Fibroblast of the conjunctiva (primary cell): Measurements from ENCODE around the gene NDUFB4.
"Not testable (repeated sequence)": the region's sequence is repeated elsewhere in the genome, so short reads cannot be mapped to it uniquely, and the experiment has no call there.

ENCODE experiments used
- DNase-seq: peaks from one replicate; pipeline ENCODE4 v3.0.0-alpha.2; 2010; ENCODE audit warnings: low read depth

NDUFB4 gene

DNA sequence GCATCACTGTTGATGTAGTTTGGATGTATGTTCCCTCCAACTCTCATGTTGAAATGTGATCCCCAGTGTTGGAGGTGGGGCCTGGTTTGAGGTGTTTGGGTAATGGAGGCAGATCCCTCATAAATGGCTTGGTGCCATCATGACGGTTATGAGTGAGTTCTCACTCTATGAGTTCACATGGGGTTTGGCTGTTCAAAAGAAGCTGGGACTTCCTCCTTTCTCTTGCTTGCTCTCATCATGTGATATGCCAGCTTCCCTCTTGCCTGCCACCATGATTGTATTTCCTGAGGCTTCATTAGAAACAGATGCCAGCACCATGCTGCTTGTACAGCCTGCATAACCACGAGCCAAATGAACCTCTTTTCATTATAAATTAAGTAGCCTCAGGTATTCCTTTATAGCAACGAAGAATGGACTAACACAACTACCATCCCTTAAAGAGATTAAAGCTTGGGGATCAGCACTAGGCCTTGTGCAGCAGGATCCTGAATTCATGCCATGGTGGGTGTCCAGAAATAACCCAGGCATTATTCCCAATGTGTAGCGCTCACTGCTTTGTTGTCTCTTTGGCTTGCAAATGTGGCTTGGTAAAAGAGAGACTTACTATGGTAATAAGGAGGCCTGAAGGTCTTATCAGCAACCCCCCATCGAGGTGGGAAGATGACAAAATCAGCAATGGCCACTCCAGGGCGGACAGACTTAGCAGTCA lies 41.9 kb downstream of the NDUFB4 start:
- no peak for DNase-seq

DNA sequence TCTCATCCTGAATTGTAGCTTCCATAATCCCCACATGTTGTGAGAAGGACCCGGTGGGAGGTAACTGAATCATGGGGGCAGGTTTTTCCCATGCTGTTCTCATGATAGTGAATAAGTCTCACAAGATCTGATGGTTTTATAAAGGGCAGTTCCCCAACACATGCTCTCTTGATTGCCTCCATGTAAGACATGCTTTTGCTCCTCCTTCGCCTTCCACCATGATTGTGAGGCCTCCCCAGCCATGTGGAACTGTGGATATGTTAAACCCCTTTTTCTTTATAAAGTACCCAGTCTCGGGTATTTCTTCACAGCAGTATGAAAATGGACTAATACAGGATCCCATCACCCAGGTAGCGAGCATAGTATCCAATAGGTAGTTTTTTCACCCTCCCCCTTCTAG lies 42.7 kb downstream of the NDUFB4 start:
- DNase-seq = not testable (repeated sequence)

DNA sequence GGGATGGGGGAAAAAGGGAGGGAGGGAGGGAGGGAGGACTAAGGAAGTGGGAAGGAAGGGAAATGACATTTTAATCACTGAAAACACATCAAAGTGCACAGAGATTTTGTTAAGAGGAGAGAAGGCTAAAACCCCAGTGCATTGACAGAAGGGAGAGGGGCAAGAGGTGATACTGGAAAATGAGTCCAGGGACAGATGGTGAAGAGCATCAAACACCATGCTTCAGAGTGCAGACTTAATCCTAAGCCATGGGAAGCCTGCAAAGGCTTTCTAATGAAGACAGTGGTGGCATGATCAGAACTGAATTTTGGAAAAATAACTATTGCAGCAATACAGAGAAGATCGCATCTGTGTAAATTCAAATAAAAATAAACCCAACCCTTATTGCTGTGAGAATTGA lies 44.1 kb downstream of the NDUFB4 start:
- no peak for DNase-seq

DNA sequence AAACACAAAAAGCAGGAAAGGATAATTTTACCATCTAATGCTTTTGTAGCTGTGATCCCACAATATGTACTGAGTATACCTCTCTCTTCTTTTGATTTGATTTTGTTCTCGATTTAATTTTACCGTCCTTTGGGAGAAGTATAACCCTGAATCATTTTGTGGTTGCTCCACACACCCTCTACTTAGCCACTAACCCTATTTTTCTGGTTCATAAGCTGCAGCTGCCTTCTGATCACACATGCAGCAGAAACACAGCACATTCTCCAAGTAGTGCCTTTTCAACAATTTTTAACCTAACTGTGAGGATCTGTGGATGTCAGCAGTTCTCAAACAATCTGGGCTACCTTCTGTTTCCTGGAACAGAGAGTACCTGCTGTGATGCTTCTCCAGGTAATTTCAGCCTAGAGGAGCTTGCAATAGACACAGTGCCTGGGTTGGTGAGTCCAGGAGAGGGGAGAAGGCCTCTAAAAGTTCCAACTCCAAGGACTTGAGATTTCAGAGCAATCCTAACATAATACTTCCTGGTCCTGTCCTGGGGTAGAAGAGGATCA lies 45.6 kb downstream of the NDUFB4 start:
- no peak for DNase-seq

GRCh38 chr3:120642368-120642948 lies 46.3 kb downstream of the NDUFB4 start:
- DNase-seq = no peak

DNA sequence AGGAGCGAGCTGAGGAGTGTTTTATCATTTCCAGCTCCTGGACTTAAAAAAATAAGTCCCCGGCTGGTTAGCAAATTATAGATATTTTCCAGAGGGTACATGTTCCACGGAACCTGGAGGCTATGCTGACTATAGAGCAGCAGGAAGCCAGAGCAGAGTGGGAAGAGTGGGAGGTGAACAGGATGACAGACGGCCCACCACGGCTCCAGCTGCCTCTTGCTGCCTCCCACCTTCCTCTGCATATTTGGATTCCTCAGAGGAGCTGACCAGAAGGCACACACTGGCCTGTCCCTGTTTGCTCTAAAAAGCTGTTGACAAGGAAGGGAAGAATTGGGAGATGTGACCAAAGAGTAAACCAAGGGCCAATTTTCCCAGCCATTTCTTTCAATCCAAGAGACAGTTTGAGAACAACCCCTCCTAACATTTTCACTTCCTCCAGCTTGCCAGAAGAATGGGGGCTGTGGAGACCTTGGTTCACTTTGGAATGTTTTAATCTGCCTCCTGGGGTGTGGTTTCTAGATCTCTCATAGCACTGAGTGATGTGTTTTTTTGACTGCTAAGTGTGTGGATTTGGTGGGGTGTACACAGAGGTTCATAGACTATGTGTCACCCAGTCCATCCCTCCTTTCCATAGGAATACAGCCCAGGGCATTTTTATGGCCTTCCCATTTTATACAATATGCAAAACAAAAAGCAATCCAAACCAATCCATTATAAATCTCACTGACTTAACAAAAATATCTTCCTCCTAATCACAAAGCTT lies 49.1 kb downstream of the NDUFB4 start:
- no peak for DNase-seq

DNA sequence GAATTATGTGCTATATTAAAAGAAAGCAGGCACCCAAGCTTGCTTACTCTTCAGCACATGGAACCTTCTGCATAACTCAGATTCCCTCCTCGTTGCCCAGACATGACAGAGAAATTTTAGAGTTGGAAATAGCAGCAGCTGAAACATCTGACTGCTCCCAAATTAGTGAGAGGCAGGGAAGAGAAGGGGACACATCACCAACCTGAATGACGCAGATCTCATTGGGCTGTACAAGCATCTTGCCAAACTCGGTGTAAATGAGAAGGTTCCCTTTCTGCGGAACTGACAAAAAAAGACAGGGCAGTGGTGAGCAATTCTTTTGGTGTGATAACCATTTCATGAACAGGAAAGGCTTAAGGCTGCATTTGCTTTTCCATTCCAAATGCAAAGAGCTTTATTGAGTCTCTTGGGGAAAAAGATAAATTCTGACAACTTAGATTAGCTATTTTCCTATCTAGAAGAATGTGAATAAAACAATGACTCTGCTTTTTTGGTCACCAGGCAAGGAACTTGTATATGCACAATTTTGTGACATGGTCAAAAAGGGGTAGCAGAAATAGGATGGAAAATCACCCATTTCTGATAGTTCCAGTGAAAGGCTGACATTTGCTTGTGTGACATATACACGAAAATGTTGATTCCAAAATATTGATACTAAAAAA lies 50.8 kb downstream of the NDUFB4 start:
- no peak for DNase-seq

DNA sequence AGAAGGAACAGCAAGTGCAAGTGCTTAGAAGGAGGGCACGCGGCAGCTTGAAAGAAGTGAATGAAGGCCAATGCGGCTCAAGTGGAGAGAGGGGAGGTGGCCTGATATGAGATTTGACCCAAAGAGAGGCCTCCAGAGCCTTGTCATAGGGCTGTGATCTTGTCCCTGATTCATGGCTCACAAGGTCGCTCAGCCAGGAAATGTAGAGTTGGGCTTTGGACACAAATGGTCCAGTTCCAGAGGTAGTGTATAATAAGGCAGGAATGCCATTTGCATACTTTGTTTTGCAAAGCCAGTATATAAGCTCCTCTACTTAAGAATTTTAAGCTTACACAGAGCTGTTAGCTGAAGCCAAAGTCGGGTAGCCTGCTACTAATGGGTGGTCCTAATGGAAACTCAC lies 52.2 kb downstream of the NDUFB4 start:
- DNase-seq = no peak

DNA sequence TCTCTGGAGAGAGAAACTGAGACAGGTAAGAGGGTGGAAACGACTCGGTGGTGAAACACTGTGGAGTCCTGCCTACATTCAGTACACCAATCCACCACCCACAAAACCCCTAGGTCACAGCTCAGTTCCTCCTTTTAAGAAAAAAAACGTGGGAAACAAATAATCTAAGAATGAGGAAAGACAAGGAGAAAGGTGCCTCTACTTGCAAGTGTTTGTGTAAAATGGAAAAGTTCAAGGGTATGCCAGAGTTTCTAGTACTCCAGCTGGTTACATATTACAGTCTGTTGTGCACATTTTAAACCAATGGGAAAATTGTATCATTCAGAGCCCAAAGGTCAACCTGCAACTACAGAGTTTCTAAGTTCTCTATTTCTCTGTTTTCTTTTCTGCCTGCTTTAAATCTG lies 53.7 kb downstream of the NDUFB4 start:
- DNase-seq = no peak

DNA sequence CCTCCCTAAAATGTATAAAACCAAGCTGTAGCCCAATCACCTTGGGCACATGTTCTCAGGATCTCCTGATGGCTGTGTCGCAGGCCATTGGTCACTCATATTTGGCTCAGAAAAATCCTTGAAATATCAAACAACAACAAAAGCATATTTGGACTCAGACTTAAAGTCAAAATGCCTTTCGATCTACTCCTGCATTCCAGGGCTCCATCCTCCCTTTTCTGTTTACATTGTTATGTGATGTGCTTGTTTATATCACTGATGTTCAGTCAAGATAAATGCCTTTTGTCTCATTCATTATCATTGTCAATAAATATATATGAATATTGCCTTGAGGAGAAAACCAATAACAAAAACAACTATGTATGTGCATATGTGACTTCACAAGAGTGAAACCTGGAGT lies 54.2 kb downstream of the NDUFB4 start:
- no peak for DNase-seq
